ENCODE data around the gene MCAM. TPM values are rescaled to one million over a fixed set of nuclear protein-coding genes. Genes with fewer than 3 reads are reported as not detected.
A peak's percentile ranks its signal among the peaks of the same experiment; 100 is the strongest.

Gene MCAM
- total and polyA plus RNA-seq, 2 of the 8 experiments (the other 6 are each of a cell fraction or from before 2014, with no cell fraction given) = 22.4 to 32.2 TPM

DNA sequence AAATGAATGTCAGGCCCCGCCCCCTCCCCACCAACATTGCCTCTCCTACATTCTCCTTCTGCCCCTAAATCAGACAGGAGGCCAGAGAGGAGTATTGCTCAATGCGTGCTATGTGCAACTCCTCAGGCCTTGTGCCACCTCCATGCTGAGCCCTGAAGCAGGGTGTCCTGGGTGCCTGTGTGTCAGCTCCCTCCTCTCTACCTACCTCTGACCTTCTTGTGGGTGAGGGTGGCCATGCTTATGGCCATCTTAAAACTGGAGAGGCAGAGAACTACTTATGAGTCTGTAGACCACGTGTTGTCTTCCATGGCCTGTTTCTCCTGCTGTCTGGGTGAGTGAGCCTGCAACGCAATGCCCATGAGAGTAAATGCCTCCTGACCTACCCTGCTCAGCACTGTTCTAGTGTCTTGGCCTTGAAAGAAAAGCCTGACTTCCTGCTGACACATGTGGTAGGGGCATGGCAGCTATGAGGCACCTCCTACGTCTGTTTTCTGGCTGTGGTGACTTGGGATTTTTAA lies 10.5 kb downstream of the MCAM start:
- POLR2A ChIA-PET (ENCODE audit: partially characterized antibody) = interaction anchor here (1.0 to 5.6 kb wide), 4 partner anchors 11 to 194 kb away, joined by 3 to 44 read pairs (median 4); partner anchors contain the start of gene MCAM
- H3K27me3 ChIP-seq (replicated peaks in 1 of 4; ENCODE audit: control insufficient read depth in 3 of 4, extremely low read depth in 1 of 4, insufficient read depth in 3 of 4, low read length in 3 of 4) = no peaks in the 10 kb centered on the region
- no peak overlapping the region for H3K4ac ChIP-seq (replicated peaks; ENCODE audit: insufficient read length, low read depth, low read length)
- H3K23ac ChIP-seq (ENCODE audit: insufficient read length) = no peak overlapping the region
- no peak overlapping the region for H2AK5ac ChIP-seq (ENCODE audit: low read depth, low read length)
- no peaks in the 10 kb centered on the region for H3K4me1 ChIP-seq (replicated peaks in 1 of 4; ENCODE audit: control insufficient read depth in 3 of 4, insufficient read depth in 4 of 4, low read length in 3 of 4)
- H3K4me3 ChIP-seq (ENCODE audit: extremely low read depth in 1 of 4, insufficient read depth in 2 of 4, low read depth in 3 of 4, low read length in 4 of 4) = no peak overlapping the region
- H2BK12ac ChIP-seq (ENCODE audit: low read depth, low read length) = no peak overlapping the region
- H4K20me1 ChIP-seq (replicated peaks in 1 of 2; ENCODE audit: control insufficient read depth in 1 of 2, insufficient read depth in 2 of 2, low read length in 2 of 2) = peaks cover 6 to 7% of the 10 kb centered on the region in 2 experiments
- H4K5ac ChIP-seq (ENCODE audit: insufficient read length, low read depth, low read length) = no peak overlapping the region
- no peak overlapping the region for H2BK120ac ChIP-seq (replicated peaks; ENCODE audit: low read depth, low read length)
- peak; percentile 51 for TF ChIP-seq POLR2AphosphoS5 (IDR thresholded peaks at IDR 0.05; ENCODE audit: low read depth, low read length)
- TF ChIP-seq KDM5A (IDR thresholded peaks at IDR 0.05; ENCODE audit: low read length) = no peak
- WGBS, 2 experiments (ENCODE audit: extremely low coverage in 1 of 2, insufficient coverage in 1 of 2, insufficient read length in 1 of 2, insufficient replicate concordance in 2 of 2, low coverage in 1 of 2, low lambda C conversion rate in 2 of 2, missing lambda C conversion rate in 1 of 2) = 93% methylated on average over 5 of the region's 5 CpGs; no CpG with 5 or more reads in 1 of the 2 experiments
- H2AFZ ChIP-seq (ENCODE audit: low read length) = no peak overlapping the region
- no peak overlapping the region; the same call in 1 of the 2 replicates for H3K27ac ChIP-seq (ENCODE audit: low read depth, low read length)
- H2BK15ac ChIP-seq (ENCODE audit: low read length) = no peak overlapping the region
- no peaks in the 10 kb centered on the region for H3K9me3 ChIP-seq (ENCODE audit: insufficient read depth in 2 of 2, low read depth in 1 of 2, low read length in 1 of 2)
- no peak overlapping the region for H3K14ac ChIP-seq (ENCODE audit: insufficient read length)
- H3K79me1 ChIP-seq (ENCODE audit: low read depth, low read length) = no peaks in the 10 kb centered on the region; the same call in 1 of the 2 replicates
- CTCF ChIA-PET (ENCODE audit: partially characterized antibody) = interaction anchor here (0.7 to 13.8 kb wide), 11 partner anchors 9 to 137 kb away, joined by 3 to 174 read pairs (median 5); no protein-coding TSS in a partner anchor
- no peak overlapping the region for H2BK20ac ChIP-seq (ENCODE audit: low read length)
- H3K9ac ChIP-seq (replicated peaks in 1 of 4; ENCODE audit: extremely low read depth in 1 of 4, low read depth in 3 of 4, low read length in 3 of 4) = no peak overlapping the region
- H4K91ac ChIP-seq (replicated peaks; ENCODE audit: insufficient read length, low read length) = no peak overlapping the region
- H4K8ac ChIP-seq (ENCODE audit: extremely low read depth, insufficient read depth, low read length) = no peak overlapping the region
- DNase-seq (ENCODE audit: low read depth in 1 of 2, low spot score in 2 of 2) (no peak), FAIRE-seq (no peak)
- H3K18ac ChIP-seq (ENCODE audit: extremely low read depth, low read length) = no peak overlapping the region
- H3K56ac ChIP-seq (replicated peaks; ENCODE audit: insufficient read length, low read depth, low read length) = no peak overlapping the region
- H3K23me2 ChIP-seq (ENCODE audit: low read depth, low read length) = no peaks in the 10 kb centered on the region
- H3K79me2 ChIP-seq (ENCODE audit: control insufficient read depth in 1 of 2, insufficient read depth in 2 of 2, low read length in 2 of 2) = no peaks in the 10 kb centered on the region
- 0 out of 2 replicates have a peak overlapping the region, but pooled peaks have one; percentile 0 for H2BK5ac ChIP-seq (ENCODE audit: low read depth, low read length)
- H3K36me3 ChIP-seq (ENCODE audit: control insufficient read depth in 2 of 4, insufficient read depth in 4 of 4, low read length in 3 of 4) = peaks cover 7 to 48% (median 22%) of the 10 kb centered on the region in 4 experiments; a peak in 7 of 8 replicates
- H3K4me2 ChIP-seq (ENCODE audit: insufficient read depth in 1 of 2, low read depth in 2 of 2, low read length in 2 of 2) = no peak overlapping the region
